Measurements from ENCODE around the gene SCN3B.

GRCh38 chr11:123601743-123602142, 52.7 kb downstream of the SCN3B start:
- TF ChIP-seq CTCF (conservative IDR thresholded peaks at IDR 0.05; ENCODE audit: low read depth, low read length): no peak
- no peak for TF ChIP-seq MAZ (IDR thresholded peaks at IDR 0.05; ENCODE audit: borderline replicate concordance, low read depth, low read length)
- no peak for TF ChIP-seq RAD21 (IDR thresholded peaks at IDR 0.05; ENCODE audit: low read length)
- TF ChIP-seq NFE2L2 (IDR thresholded peaks at IDR 0.05; ENCODE audit: low read depth, low read length): no peak
- TF ChIP-seq FOS (IDR thresholded peaks at IDR 0.05; ENCODE audit: low read depth, low read length): no peak
